GM18870 (cell line): Measurements from ENCODE around the gene OR5T1.

Experiments used
- ATAC-seq: cut with Tn5 transposase; IDR thresholded peaks from one replicate; pipeline ENCODE4 v1.9.1; 2021; ENCODE audit warnings: moderate library complexity; ENCODE audit not compliant: unreplicated experiment

The OR5T1 gene

DNA sequence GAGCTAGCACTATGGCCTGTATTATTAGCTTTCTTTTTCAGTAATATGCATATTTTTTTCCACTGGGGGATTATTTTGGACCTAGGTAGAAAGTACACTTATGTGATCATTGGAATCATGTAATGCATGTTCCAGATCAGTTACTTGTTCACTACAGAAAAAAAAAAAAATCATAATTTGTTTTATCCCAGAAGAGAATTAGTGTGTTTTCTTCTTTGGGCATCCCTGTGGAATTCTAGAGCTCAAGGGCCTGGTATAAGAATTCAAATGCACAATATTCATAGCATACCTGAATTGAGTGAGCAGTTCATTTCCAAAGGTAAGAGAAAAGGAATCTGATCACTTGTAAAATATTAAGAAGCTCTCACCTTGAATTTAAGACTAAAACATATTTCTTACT, at the start of gene OR5T1:
TSS of gene OR5T1 (plus strand) at position 301 of the 400 bp plus-strand sequence. CDS start 1,485 bp downstream, outside the sequence.
- ATAC-seq, result no peak

DNA sequence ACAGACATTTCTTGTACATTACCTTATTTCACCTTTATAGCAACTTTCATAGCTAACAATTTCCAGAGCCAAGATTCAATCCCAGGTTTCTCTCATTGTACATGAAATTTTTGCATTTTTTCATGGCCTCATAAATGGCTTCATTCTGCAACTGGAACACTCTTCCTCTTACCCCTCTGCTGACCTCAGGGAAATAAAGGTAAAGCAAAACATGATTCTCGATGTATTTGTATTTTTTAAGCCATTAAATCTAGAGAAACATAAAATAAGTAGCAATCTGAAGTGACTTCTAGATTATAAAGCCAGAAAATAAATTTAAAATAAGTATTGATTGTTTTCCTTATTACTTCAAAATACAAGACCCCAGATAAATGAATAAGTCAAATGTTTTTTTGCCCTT, 39.8 kb upstream of the OR5T1 start, which contains the start of gene OR5T2:
TSS of gene OR5T2 (minus strand) at position 101 of the 400 bp plus-strand sequence. CDS start 1,193 bp downstream, outside the sequence.
- no peak for ATAC-seq

DNA sequence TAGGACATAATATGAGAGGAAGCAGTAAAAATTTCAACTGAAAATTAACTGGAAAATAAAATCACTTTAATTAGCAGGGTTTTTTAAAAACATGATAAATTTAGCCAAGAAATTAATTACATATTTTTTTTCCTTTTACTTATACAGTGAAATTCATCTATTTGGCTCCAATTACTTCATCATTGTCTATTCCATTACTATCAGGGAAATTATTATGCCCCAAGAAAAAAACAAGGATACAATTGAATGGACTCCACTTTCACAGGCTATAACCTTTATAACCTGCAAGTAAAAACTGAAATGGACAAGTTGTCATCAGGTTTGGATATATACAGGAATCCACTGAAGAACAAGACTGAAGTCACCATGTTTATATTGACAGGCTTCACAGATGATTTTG, 22.0 kb upstream of the OR5T1 start, which contains the start of gene OR5T3:
TSS of gene OR5T3 (plus strand) at position 301 of the 400 bp plus-strand sequence. CDS start at position 301, 0 bp downstream.
- no peak for ATAC-seq

DNA sequence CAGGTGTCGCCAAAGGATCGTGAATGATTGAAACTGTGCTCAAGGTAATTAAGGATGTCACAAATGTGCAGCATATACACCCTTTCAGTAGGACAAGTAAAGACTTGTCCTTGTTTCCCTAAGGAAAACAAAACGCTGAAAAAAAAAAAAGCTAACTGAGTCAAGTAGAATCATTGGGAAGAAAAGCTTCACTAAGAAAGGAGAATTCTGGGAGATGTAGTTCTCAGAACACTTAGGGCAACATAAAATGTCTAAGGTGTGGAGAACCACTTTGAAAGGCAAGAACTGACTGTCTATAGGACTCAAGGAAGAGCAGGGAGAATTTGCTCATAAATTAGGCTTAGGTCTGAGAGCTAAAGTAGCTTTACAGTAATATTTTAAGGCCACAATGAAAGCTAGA, 2.9 kb upstream of the OR5T1 start:
- ATAC-seq, result no peak

DNA sequence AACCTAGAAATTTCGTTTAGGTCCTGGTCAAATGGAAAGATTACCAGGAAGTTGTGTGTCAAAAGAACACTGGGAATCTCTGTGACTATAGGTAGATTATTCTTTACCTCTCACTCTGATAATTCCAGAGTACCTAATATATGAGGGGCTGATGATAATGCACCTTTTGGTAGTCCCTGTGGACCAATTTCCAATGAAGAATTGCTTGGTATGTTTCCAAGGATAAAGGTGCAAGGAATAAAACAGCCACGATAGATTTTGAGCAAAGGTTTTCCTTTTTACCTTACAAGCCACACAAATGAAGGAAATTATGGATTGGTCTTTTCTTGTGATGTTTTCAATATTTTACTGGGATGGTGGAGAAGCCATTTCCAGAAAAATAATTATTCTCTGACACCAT, 18.2 kb downstream of the OR5T1 start, which contains the start of gene OR8H1:
TSS of gene OR8H1 (minus strand) at position 101 of the 400 bp plus-strand sequence. CDS start 1,192 bp downstream, outside the sequence.
- no peak for ATAC-seq

DNA sequence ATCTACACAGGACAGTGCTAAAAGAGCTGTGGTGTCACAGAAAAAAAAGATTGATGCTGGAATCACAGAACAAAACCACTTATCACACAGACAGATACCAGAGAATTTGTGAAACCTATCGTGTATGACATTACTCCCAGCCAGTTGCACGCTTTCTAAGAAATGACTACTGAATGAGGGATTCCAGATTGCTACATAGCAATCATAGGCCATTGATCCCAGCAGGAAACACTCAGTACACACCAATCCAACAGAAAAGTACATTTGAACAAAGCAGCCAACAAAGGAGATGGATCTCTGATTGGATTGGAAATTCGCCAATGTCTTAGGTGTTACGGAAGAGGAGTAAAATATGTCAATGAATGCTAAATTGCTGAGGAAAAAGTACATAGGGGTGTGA, 22.9 kb downstream of the OR5T1 start:
- no peak for ATAC-seq

DNA sequence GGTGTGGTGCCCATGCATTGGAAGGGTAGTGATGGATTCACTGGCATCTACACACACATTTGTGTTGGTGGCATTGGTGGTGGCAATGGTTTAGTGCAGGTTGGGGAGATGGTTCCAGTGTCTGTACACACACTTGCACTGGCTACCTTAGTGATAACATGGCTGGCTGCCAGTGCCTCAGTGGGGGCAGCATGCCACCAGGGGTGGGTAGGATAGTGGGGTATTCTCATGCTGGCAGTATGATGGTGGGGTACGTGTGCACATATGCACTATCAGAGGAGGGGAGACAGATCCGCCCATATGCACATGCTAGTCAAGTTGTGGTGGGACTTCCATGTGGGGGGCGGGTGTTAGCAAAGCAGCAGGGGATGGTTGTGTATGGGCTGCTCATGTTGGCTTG, 33.9 kb downstream of the OR5T1 start:
- no peak for ATAC-seq

DNA sequence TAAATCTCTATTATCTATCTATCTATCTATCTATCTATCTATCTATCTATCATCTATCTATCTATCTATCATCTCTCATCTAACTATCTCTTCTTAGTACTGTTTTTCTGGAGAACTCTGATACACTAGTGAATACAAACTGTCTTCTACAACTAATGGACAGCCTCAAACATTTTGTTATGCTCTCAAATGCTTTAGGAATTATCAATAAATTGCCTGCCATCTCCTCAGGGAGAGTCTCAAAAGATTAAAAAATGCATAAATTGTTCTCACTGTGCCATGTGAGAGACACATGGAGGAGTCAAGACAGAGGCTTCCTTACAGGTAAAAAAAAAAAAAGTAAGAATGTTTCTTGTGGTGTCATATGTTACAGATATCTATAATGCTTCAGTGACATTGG, 40.9 kb downstream of the OR5T1 start, which contains the start of gene OR8K3:
TSS of gene OR8K3 (plus strand) at position 301 of the 400 bp plus-strand sequence. CDS start 3,163 bp downstream, outside the sequence.
- ATAC-seq, result no peak
